ENCODE measurements around the gene SLC35F3.

SLC35F3 gene

GRCh38 chr1:233994112-233994511, 89.6 kb downstream of the SLC35F3 start:
- no peak for TF ChIP-seq CTCF (IDR thresholded peaks at IDR 0.05; ENCODE audit: control insufficient read depth, extremely low read depth, insufficient read depth)
- no peak overlapping the region for H3K4me3 ChIP-seq (ENCODE audit: low read depth, low read length)
- DNase-seq (ENCODE audit: low read depth) = no peak

- H3K4me3 ChIP-seq (ENCODE audit: low read depth, low read length) = no peak overlapping the region
- no peak for TF ChIP-seq CTCF (IDR thresholded peaks at IDR 0.05; ENCODE audit: control insufficient read depth, extremely low read depth, insufficient read depth)
- DNase-seq (ENCODE audit: low read depth) = no peak
These were observed 94.0 kb downstream of the SLC35F3 start for GRCh38 chr1:233998456-233998855.

GRCh38 chr1:233998891-233999290, 94.4 kb downstream of the SLC35F3 start:
- H3K4me3 ChIP-seq (ENCODE audit: low read depth, low read length) = no peak overlapping the region
- no peak for TF ChIP-seq CTCF (IDR thresholded peaks at IDR 0.05; ENCODE audit: control insufficient read depth, extremely low read depth, insufficient read depth)
- DNase-seq (ENCODE audit: low read depth) = no peak

GRCh38 chr1:234000557-234001041, 96.1 kb downstream of the SLC35F3 start:
- TF ChIP-seq CTCF (IDR thresholded peaks at IDR 0.05; ENCODE audit: control insufficient read depth, extremely low read depth, insufficient read depth) = no peak
- no peak overlapping the region for H3K4me3 ChIP-seq (ENCODE audit: low read depth, low read length)
- DNase-seq (ENCODE audit: low read depth) = no peak

GRCh38 chr1:234001817-234002216, 97.3 kb downstream of the SLC35F3 start:
- no peak for TF ChIP-seq CTCF (IDR thresholded peaks at IDR 0.05; ENCODE audit: control insufficient read depth, extremely low read depth, insufficient read depth)
- DNase-seq (ENCODE audit: low read depth) = no peak

GRCh38 chr1:234004591-234004990, 100.1 kb downstream of the SLC35F3 start:
- no peak for DNase-seq (ENCODE audit: low read depth)
- no peak for TF ChIP-seq CTCF (IDR thresholded peaks at IDR 0.05; ENCODE audit: control insufficient read depth, extremely low read depth, insufficient read depth)

More at GRCh38 chr1:234001817-234002216, 97.3 kb downstream of the SLC35F3 start:
- no peak overlapping the region for H3K4me3 ChIP-seq (ENCODE audit: low read depth, low read length)

GRCh38 chr1:234007684-234008083, 103.2 kb downstream of the SLC35F3 start:
- no peak for TF ChIP-seq CTCF (IDR thresholded peaks at IDR 0.05; ENCODE audit: control insufficient read depth, extremely low read depth, insufficient read depth)
- DNase-seq (ENCODE audit: low read depth) = no peak
- H3K4me3 ChIP-seq (ENCODE audit: low read depth, low read length) = no peak overlapping the region

More at GRCh38 chr1:234004591-234004990, 100.1 kb downstream of the SLC35F3 start:
- no peak overlapping the region for H3K4me3 ChIP-seq (ENCODE audit: low read depth, low read length)

Measured in LNCaP clone FGC (cell line).